HL-60 (cell line): Measurements from ENCODE around the gene STRIP2.

Experiments
- DNase-seq, 2 experiments: peaks; one replicate each; pipeline ENCODE4 v3.0.0-alpha.2; 2010 to 2020; ENCODE audit warnings: low read depth in 1 of 2, low spot score in 1 of 2
- H3K27ac ChIP-seq: fragments of 250-450 bp; sonication (Bioruptor Pico); replicated peaks from 2 replicates; pipeline ENCODE4 v1.5.1; 2020; ENCODE audit warnings: mild to moderate bottlenecking, moderate library complexity
- H3K27me3 ChIP-seq: fragments of 250-450 bp; sonication (Bioruptor Pico); 2 replicates; pipeline ENCODE4 v1.5.1; 2021; ENCODE audit warnings: mild to moderate bottlenecking, moderate library complexity; ENCODE audit not compliant: insufficient read depth, poor library complexity, severe bottlenecking
- H3K4me3 ChIP-seq: replicated peaks from 2 replicates; pipeline ENCODE4 v1.5.1; 2011; ENCODE audit warnings: mild to moderate bottlenecking, control low read depth, low read length; ENCODE audit not compliant: insufficient read depth
- GABPA ChIP-seq: IDR thresholded peaks from 2 replicates; pipeline ENCODE4 v1.6.1; 2012; ENCODE audit warnings: low read depth
- POLR2AphosphoS5 ChIP-seq: IDR thresholded peaks from 2 replicates; pipeline ENCODE4 v1.6.1; 2012; ENCODE audit warnings: low read depth
- SPI1 ChIP-seq: IDR thresholded peaks from 2 replicates; pipeline ENCODE4 v1.6.1; 2012; ENCODE audit warnings: low read depth, mild to moderate bottlenecking, borderline replicate concordance
- TF ChIP-seq, protein P1 (sequence below): IDR thresholded peaks from 2 replicates; pipeline ENCODE4 v1.6.1; 2012; ENCODE audit warnings: low read depth; ENCODE audit not compliant: insufficient replicate concordance
- TF ChIP-seq, protein P2 (sequence below): IDR thresholded peaks from one replicate; pipeline ENCODE4 v1.5.1; 2011; ENCODE audit warnings: low read length, control low read depth, inconsistent platforms; ENCODE audit not compliant: insufficient read depth

STRIP2 gene

DNA sequence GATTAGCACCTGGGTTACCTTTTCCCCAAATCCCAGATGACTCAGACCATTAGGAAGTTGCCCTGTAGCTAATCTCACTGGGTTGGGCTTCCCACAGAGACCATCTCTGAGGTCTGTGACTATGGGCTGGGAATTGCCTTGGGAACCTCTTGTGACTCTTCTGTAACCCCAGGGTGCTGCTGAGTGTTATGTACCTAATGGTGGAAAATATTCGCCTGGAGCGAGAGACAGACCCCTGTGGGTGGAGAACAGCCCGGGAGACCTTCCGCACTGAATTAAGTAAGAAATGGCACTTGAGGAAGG is 20.0 kb downstream of the STRIP2 start:
- H3K27me3 ChIP-seq: no peaks in the 10 kb centered on the region
- DNase-seq: no peak
- H3K27ac ChIP-seq: no peak overlapping the region
- H3K4me3 ChIP-seq: no peak overlapping the region
- TF ChIP-seq SPI1 (no peak), POLR2AphosphoS5 (no peak), GABPA (no peak)
- TF ChIP-seq, protein P1, sequence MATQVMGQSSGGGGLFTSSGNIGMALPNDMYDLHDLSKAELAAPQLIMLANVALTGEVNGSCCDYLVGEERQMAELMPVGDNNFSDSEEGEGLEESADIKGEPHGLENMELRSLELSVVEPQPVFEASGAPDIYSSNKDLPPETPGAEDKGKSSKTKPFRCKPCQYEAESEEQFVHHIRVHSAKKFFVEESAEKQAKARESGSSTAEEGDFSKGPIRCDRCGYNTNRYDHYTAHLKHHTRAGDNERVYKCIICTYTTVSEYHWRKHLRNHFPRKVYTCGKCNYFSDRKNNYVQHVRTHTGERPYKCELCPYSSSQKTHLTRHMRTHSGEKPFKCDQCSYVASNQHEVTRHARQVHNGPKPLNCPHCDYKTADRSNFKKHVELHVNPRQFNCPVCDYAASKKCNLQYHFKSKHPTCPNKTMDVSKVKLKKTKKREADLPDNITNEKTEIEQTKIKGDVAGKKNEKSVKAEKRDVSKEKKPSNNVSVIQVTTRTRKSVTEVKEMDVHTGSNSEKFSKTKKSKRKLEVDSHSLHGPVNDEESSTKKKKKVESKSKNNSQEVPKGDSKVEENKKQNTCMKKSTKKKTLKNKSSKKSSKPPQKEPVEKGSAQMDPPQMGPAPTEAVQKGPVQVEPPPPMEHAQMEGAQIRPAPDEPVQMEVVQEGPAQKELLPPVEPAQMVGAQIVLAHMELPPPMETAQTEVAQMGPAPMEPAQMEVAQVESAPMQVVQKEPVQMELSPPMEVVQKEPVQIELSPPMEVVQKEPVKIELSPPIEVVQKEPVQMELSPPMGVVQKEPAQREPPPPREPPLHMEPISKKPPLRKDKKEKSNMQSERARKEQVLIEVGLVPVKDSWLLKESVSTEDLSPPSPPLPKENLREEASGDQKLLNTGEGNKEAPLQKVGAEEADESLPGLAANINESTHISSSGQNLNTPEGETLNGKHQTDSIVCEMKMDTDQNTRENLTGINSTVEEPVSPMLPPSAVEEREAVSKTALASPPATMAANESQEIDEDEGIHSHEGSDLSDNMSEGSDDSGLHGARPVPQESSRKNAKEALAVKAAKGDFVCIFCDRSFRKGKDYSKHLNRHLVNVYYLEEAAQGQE: no peak
- TF ChIP-seq, protein P2, sequence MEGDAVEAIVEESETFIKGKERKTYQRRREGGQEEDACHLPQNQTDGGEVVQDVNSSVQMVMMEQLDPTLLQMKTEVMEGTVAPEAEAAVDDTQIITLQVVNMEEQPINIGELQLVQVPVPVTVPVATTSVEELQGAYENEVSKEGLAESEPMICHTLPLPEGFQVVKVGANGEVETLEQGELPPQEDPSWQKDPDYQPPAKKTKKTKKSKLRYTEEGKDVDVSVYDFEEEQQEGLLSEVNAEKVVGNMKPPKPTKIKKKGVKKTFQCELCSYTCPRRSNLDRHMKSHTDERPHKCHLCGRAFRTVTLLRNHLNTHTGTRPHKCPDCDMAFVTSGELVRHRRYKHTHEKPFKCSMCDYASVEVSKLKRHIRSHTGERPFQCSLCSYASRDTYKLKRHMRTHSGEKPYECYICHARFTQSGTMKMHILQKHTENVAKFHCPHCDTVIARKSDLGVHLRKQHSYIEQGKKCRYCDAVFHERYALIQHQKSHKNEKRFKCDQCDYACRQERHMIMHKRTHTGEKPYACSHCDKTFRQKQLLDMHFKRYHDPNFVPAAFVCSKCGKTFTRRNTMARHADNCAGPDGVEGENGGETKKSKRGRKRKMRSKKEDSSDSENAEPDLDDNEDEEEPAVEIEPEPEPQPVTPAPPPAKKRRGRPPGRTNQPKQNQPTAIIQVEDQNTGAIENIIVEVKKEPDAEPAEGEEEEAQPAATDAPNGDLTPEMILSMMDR: no peak

DNA sequence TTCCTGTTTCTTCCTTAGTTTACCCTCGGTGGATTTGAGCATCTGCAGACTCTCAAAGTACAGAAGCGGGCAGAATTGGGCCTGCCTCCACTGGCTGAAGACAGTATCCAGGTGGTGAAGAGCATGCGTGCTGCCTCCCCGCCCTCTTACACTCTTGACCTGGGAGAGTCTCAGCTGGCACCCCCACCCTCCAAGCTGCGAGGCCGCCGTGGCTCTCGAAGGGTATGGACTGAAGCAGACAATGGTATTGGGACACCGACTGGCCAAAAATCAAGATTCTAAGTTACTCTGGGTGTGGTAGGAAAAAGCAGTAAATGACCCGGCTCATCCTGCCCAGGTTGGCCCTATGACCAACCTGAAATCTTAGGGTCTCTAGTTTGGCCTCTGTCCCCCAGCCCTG is 22.2 kb downstream of the STRIP2 start:
- H3K4me3 ChIP-seq: no peak overlapping the region
- TF ChIP-seq GABPA: no peak
- TF ChIP-seq, protein P2: no peak
- DNase-seq: no peak
- no peak overlapping the region for H3K27ac ChIP-seq
- H3K27me3 ChIP-seq: no peaks in the 10 kb centered on the region

DNA sequence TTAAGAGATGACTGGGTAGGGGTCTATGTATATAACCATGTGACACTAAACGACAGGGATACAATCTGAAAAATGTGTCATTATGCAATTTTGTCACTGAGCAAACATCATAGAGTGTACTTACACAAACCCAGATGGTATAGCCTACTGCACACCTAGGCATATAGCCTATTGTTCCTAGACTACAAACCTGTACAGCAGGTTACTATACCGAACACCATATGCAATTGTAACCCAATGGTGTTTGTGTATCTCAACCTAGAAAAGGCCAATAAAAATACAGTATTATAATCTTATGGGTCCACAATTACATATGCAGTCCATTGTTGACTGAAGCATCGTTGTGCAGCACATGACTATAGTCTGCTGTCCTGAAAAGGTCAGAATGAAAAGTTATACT is 22.9 kb downstream of the STRIP2 start:
- Histone ChIP-seq H3K4me3 (no peak overlapping the region), H3K27me3 (no peaks in the 10 kb centered on the region), H3K27ac (no peak overlapping the region)
- no peak for TF ChIP-seq SPI1
- TF ChIP-seq, protein P1: no peak
- TF ChIP-seq POLR2AphosphoS5: no peak
- TF ChIP-seq, protein P2: no peak
- TF ChIP-seq GABPA: no peak
- no peak for DNase-seq

DNA sequence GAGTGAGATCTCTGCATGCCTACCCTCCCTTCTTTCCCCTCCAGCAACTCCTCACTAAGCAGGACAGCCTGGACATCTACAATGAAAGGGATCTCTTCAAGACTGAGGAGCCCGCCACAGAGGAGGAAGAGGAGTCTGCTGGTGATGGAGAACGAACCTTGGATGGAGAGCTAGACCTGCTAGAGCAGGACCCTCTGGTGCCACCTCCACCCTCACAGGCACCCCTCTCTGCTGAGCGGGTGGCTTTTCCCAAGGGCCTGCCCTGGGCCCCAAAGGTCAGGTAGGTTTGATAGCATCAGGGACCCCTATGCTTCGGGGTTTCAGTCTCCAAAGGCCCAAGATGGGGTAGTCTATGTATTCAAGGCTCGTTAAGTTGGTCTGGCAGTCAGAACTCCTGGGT is 23.9 kb downstream of the STRIP2 start:
- Histone ChIP-seq H3K4me3 (no peak overlapping the region), H3K27me3 (no peaks in the 10 kb centered on the region), H3K27ac (no peak overlapping the region)
- DNase-seq: no peak
- TF ChIP-seq, protein P2: no peak
- TF ChIP-seq POLR2AphosphoS5 (no peak), SPI1 (no peak), GABPA (no peak)
- TF ChIP-seq, protein P1: no peak
